SK-N-MC (cell line): Measurements from ENCODE around the gene RGS5.

Experiments used
- EZH2 ChIP-seq: fragments of 200-600 bp; sonication (generic); IDR thresholded peaks from one replicate; pipeline ENCODE4 v1.6.1; 2017; ENCODE audit warnings: antibody characterized with exemption
- POLR2AphosphoS5 ChIP-seq: IDR thresholded peaks from 2 replicates; pipeline ENCODE4 v1.6.1; 2012; ENCODE audit warnings: mild to moderate bottlenecking, low read depth, low read length, borderline replicate concordance

GRCh38 chr1:163176797-163177196 is 25.9 kb downstream of the RGS5 start:
- TF ChIP-seq POLR2AphosphoS5 (no peak), EZH2 (no peak)
